ENCODE data around the gene KSR2. TPM values are rescaled to one million over a fixed set of nuclear protein-coding genes. Genes with fewer than 3 reads are reported as not detected.

Gene KSR2
- total RNA-seq, 1 experiment from 2014 or later: 2.0 TPM

GRCh38 chr12:117595751-117596150, 373.0 kb downstream of the KSR2 start:
- Histone ChIP-seq H3K4me1 (replicated peaks; ENCODE audit: insufficient read depth) (no peaks in the 10 kb centered on the region), H3K36me3 (ENCODE audit: low read depth) (no peaks in the 10 kb centered on the region), H3K79me2 (ENCODE audit: low read depth) (no peaks in the 10 kb centered on the region), H2AFZ (no peak overlapping the region), H3K4me3 (no peak overlapping the region), H3K9me3 (ENCODE audit: insufficient read depth, low read depth) (no peaks in the 10 kb centered on the region), H3K27ac (no peak overlapping the region), H3F3A (ENCODE audit: insufficient read depth, low read depth) (no peaks in the 10 kb centered on the region), H3K9me2 (ENCODE audit: insufficient read depth) (no peaks in the 10 kb centered on the region), H3K4me2 (no peak overlapping the region), H3K27me3 (ENCODE audit: insufficient read depth, low read depth) (peaks cover 37% of the 10 kb centered on the region), H4K20me1 (ENCODE audit: insufficient read depth) (no peaks in the 10 kb centered on the region)
- POLR2A ChIA-PET (ENCODE audit: unreplicated experiment): no interaction called here
- TF ChIP-seq CTCF (conservative IDR thresholded peaks at IDR 0.05) (no peak), EZH2 (IDR thresholded peaks at IDR 0.05; ENCODE audit: low read depth) (no peak)
- CTCF ChIA-PET: no interaction called here
- intact Hi-C loops (cut with micrococcal nuclease; ENCODE audit: unreplicated experiment): no loop called here
- no peak for DNase-seq
- no TSS peak for BruUV-seq (replicated peaks)

GRCh38 chr12:117594481-117594880, 374.3 kb downstream of the KSR2 start:
- H3K4me1 ChIP-seq (replicated peaks; ENCODE audit: insufficient read depth): no peaks in the 10 kb centered on the region
- H3F3A ChIP-seq (ENCODE audit: insufficient read depth, low read depth): no peaks in the 10 kb centered on the region
- no TSS peak for BruUV-seq (replicated peaks)
- H3K79me2 ChIP-seq (ENCODE audit: low read depth): no peaks in the 10 kb centered on the region
- DNase-seq: no peak
- H3K36me3 ChIP-seq (ENCODE audit: low read depth): no peaks in the 10 kb centered on the region
- TF ChIP-seq EZH2 (IDR thresholded peaks at IDR 0.05; ENCODE audit: low read depth): no peak
- TF ChIP-seq CTCF (conservative IDR thresholded peaks at IDR 0.05): no peak
- no peak overlapping the region for H3K4me2 ChIP-seq
- H2AFZ ChIP-seq: no peak overlapping the region
- no peaks in the 10 kb centered on the region for H3K9me3 ChIP-seq (ENCODE audit: insufficient read depth, low read depth)
- CTCF ChIA-PET: no interaction called here
- H4K20me1 ChIP-seq (ENCODE audit: insufficient read depth): no peaks in the 10 kb centered on the region
- POLR2A ChIA-PET (ENCODE audit: unreplicated experiment): no interaction called here
- H3K4me3 ChIP-seq: no peak overlapping the region
- H3K27ac ChIP-seq: no peak overlapping the region
- intact Hi-C loops (cut with micrococcal nuclease; ENCODE audit: unreplicated experiment): no loop called here
- H3K9me2 ChIP-seq (ENCODE audit: insufficient read depth): no peaks in the 10 kb centered on the region
- H3K27me3 ChIP-seq (ENCODE audit: insufficient read depth, low read depth): peaks cover 37% of the 10 kb centered on the region

GRCh38 chr12:117593815-117594400, 374.9 kb downstream of the KSR2 start:
- CTCF ChIA-PET: no interaction called here
- no peaks in the 10 kb centered on the region for H3K9me3 ChIP-seq (ENCODE audit: insufficient read depth, low read depth)
- H3K4me2 ChIP-seq: no peak overlapping the region
- peaks cover 35% of the 10 kb centered on the region for H3K27me3 ChIP-seq (ENCODE audit: insufficient read depth, low read depth)
- DNase-seq: no peak
- intact Hi-C loops (cut with micrococcal nuclease; ENCODE audit: unreplicated experiment): no loop called here
- no peak overlapping the region for H3K27ac ChIP-seq
- POLR2A ChIA-PET (ENCODE audit: unreplicated experiment): no interaction called here
- H2AFZ ChIP-seq: no peak overlapping the region
- no peaks in the 10 kb centered on the region for H3K36me3 ChIP-seq (ENCODE audit: low read depth)
- no peaks in the 10 kb centered on the region for H3K79me2 ChIP-seq (ENCODE audit: low read depth)
- TF ChIP-seq EZH2 (IDR thresholded peaks at IDR 0.05; ENCODE audit: low read depth) (no peak), CTCF (conservative IDR thresholded peaks at IDR 0.05) (no peak)
- no peaks in the 10 kb centered on the region for H3K4me1 ChIP-seq (replicated peaks; ENCODE audit: insufficient read depth)
- H3F3A ChIP-seq (ENCODE audit: insufficient read depth, low read depth): no peaks in the 10 kb centered on the region
- no TSS peak for BruUV-seq (replicated peaks)
- H3K4me3 ChIP-seq: no peak overlapping the region
- no peaks in the 10 kb centered on the region for H3K9me2 ChIP-seq (ENCODE audit: insufficient read depth)
- H4K20me1 ChIP-seq (ENCODE audit: insufficient read depth): no peaks in the 10 kb centered on the region
